SK-N-SH (cell line): ENCODE results near the gene ARMH3.

Experiments
- EP300 ChIP-seq, 2 experiments: IDR thresholded peaks; 2 replicates each; pipeline versions ENCODE4 v1.4.0 to v1.6.1; 2012; ENCODE audit warnings: borderline replicate concordance in 1 of 2, low read depth in 1 of 2, low read length in 1 of 2
- EZH2phosphoT487 ChIP-seq: fragments of 200-600 bp; sonication (generic); IDR thresholded peaks from 2 replicates; pipeline ENCODE4 v1.6.1; 2017; ENCODE audit warnings: low read depth, mixed run types, mild to moderate bottlenecking, antibody characterized with exemption, moderate library complexity, borderline replicate concordance
- FOXJ3 ChIP-seq: sonication (generic); formaldehyde crosslinking; IDR thresholded peaks from 2 replicates; pipeline ENCODE4 v1.5.1; 2020; ENCODE audit warnings: mild to moderate bottlenecking, missing genetic modification reagents
- USF2 ChIP-seq: fragments of 150-350 bp; IDR thresholded peaks from 2 replicates; pipeline ENCODE4 v1.6.1; 2017; ENCODE audit warnings: antibody characterized with exemption, low read length, low read depth, borderline replicate concordance
- TF ChIP-seq, protein P1 (sequence below): fragments of 200-600 bp; sonication (generic); IDR thresholded peaks from 2 replicates; pipeline ENCODE4 v1.6.1; 2017; ENCODE audit warnings: antibody characterized with exemption, mild to moderate bottlenecking, moderate library complexity
- TF ChIP-seq, protein P2 (sequence below): IDR thresholded peaks from 2 replicates; pipeline ENCODE4 v1.6.1; 2012; ENCODE audit warnings: mild to moderate bottlenecking, low read depth, low read length, moderate library complexity

DNA sequence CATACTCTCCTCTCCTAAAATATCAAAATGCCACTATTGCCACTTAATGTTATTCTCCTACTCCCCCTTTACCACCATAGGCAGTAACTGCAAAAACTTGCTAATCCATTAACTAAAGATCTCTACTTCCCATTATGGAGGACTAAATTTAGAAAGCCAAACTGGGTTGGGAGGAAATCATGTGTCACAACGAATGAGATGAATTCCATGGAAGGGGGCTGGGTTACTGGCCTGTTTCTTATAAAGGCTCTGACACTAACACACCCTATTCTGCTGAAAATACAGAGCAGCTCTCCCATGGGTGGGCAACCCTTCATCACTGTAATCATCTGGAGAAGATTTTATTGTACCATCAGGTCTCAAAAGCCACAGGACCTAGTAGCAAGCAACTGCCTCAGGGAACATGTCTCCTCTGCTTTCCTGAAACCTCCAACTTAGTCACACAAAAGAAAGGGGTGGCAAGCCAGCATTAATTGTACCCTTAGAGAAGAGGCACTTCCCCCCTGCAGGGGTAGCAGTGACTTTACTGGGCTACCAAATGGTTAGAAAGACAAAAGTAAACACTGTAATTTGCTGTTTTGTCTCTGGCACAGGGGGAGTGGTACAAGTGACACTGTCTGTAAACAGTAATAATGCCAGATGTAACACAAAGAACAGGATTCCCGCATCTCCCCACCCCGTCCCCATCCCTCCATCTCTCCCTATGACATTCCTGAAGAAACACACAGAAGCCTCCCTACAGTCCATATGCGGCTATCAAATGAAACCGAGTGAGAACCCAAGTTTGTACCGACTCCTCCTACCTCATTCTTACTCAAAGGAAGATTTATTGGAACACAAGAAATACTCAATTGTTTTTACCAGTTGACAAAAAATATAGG is 81.6 kb downstream of the ARMH3 start:
- TF ChIP-seq, protein P1, sequence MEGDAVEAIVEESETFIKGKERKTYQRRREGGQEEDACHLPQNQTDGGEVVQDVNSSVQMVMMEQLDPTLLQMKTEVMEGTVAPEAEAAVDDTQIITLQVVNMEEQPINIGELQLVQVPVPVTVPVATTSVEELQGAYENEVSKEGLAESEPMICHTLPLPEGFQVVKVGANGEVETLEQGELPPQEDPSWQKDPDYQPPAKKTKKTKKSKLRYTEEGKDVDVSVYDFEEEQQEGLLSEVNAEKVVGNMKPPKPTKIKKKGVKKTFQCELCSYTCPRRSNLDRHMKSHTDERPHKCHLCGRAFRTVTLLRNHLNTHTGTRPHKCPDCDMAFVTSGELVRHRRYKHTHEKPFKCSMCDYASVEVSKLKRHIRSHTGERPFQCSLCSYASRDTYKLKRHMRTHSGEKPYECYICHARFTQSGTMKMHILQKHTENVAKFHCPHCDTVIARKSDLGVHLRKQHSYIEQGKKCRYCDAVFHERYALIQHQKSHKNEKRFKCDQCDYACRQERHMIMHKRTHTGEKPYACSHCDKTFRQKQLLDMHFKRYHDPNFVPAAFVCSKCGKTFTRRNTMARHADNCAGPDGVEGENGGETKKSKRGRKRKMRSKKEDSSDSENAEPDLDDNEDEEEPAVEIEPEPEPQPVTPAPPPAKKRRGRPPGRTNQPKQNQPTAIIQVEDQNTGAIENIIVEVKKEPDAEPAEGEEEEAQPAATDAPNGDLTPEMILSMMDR = no peak
- TF ChIP-seq EP300 (IDR thresholded peaks at IDR 0.05; ENCODE audit: borderline replicate concordance in 1 of 2, low read depth in 1 of 2, low read length in 1 of 2) = no peak
- no peak for TF ChIP-seq USF2
- TF ChIP-seq EZH2phosphoT487 = no peak
- TF ChIP-seq FOXJ3 (CRISPR knock-in tag) = no peak
- TF ChIP-seq, protein P2, sequence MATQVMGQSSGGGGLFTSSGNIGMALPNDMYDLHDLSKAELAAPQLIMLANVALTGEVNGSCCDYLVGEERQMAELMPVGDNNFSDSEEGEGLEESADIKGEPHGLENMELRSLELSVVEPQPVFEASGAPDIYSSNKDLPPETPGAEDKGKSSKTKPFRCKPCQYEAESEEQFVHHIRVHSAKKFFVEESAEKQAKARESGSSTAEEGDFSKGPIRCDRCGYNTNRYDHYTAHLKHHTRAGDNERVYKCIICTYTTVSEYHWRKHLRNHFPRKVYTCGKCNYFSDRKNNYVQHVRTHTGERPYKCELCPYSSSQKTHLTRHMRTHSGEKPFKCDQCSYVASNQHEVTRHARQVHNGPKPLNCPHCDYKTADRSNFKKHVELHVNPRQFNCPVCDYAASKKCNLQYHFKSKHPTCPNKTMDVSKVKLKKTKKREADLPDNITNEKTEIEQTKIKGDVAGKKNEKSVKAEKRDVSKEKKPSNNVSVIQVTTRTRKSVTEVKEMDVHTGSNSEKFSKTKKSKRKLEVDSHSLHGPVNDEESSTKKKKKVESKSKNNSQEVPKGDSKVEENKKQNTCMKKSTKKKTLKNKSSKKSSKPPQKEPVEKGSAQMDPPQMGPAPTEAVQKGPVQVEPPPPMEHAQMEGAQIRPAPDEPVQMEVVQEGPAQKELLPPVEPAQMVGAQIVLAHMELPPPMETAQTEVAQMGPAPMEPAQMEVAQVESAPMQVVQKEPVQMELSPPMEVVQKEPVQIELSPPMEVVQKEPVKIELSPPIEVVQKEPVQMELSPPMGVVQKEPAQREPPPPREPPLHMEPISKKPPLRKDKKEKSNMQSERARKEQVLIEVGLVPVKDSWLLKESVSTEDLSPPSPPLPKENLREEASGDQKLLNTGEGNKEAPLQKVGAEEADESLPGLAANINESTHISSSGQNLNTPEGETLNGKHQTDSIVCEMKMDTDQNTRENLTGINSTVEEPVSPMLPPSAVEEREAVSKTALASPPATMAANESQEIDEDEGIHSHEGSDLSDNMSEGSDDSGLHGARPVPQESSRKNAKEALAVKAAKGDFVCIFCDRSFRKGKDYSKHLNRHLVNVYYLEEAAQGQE = no peak
